K562 (cell line): Measurements from ENCODE around the gene PLCB4. TPM values are rescaled to one million over a fixed set of nuclear protein-coding genes. Genes with fewer than 3 reads are reported as not detected.

Experiments used
- ATAC-seq: fragments of 200-7000 bp; cut with Tn5 transposase; 3 replicates; pipeline ENCODE4 v1.9.1; 2020; ENCODE audit warnings: moderate library complexity
- BruUV-seq: library from RNA; stranded (reverse); fragments of 400-500 nt; replicated peaks from 2 replicates; lab custom pipeline; 2021; lab: Mats Ljungman, UMichigan
- CTCF ChIA-PET: fragments of 300-600 bp; formaldehyde crosslinking; extraction: SDS; loops from one replicate; lab custom pipeline; 2021; ENCODE audit warnings: low intra/inter-chr PET ratio; lab: Yijun Ruan, JAX
- POLR2A ChIA-PET: fragments of 300-600, 350-650 bp; sonication (Branson Sonifier 250); formaldehyde crosslinking; extraction: SDS; loops from one replicate; lab custom pipeline; 2021; ENCODE audit warnings: antibody characterized with exemption, inconsistent platforms; lab: Yijun Ruan, JAX
- DNase-seq, 4 experiments: peaks; one replicate each; pipeline versions ENCODE4 v3.0.0 to v3.0.0-alpha.2; 2011 to 2018; ENCODE audit warnings: low spot score in 3 of 4, mixed read lengths in 3 of 4; ENCODE audit errors: extremely low read depth in 1 of 4
- FAIRE-seq: peaks from 2 replicates; lab custom pipeline; 2011; peaks lifted over from hg19 to GRCh38; lab: Jason Lieb, UNC
- H2AFZ ChIP-seq: 2 replicates; pipeline ENCODE4 v1.6.0; 2011; ENCODE audit warnings: low read depth, low read length, control low read depth, inconsistent platforms
- H3K27ac ChIP-seq: fragments of 200-600 bp; 3 replicates; pipeline ENCODE4 v1.8.0; 2011; ENCODE audit warnings: low read depth, mild to moderate bottlenecking, control low read depth, inconsistent platforms, low read length, moderate library complexity, mixed read lengths; ENCODE audit errors: extremely low read depth
- H3K27me3 ChIP-seq, 2 experiments: fragments of 300-600 bp in 1 of 2; 2 replicates in 1 of 2; 3 replicates in 1 of 2; pipeline versions ENCODE4 v1.6.0 to v1.8.0; 2011; ENCODE audit warnings: inconsistent platforms in 2 of 2, low read length in 2 of 2, mild to moderate bottlenecking in 1 of 2, mixed read lengths in 1 of 2, moderate library complexity in 1 of 2; ENCODE audit not compliant: control insufficient read depth in 2 of 2, insufficient read depth in 2 of 2
- H3K36me3 ChIP-seq: fragments of 300-600 bp; 3 replicates; pipeline ENCODE4 v1.8.0; 2011; ENCODE audit warnings: mild to moderate bottlenecking, low read length, inconsistent platforms; ENCODE audit not compliant: control insufficient read depth, insufficient read depth
- H3K4me1 ChIP-seq, 2 experiments: fragments of 200-600 bp in 1 of 2; replicated peaks in 1 of 2; 2 replicates in 1 of 2; 3 replicates in 1 of 2; pipeline versions ENCODE4 v1.5.1 to v1.8.0; 2011; ENCODE audit warnings: inconsistent platforms in 2 of 2, low read length in 2 of 2, mild to moderate bottlenecking in 1 of 2, mixed read lengths in 1 of 2, moderate library complexity in 1 of 2; ENCODE audit not compliant: control insufficient read depth in 2 of 2, insufficient read depth in 2 of 2
- H3K4me2 ChIP-seq: 2 replicates; pipeline ENCODE4 v1.6.1; 2011; ENCODE audit warnings: low read length, control low read depth, inconsistent platforms, mixed read lengths; ENCODE audit not compliant: insufficient read depth
- H3K4me3 ChIP-seq: fragments of 200-600 bp; sonication (generic), shearing (Covaris generic); 2 replicates; pipeline ENCODE4 v1.5.1; 2016; ENCODE audit warnings: control low read depth, inconsistent platforms
- H3K79me2 ChIP-seq: fragments of 200-600 bp; 3 replicates; pipeline ENCODE4 v1.8.0; 2011; ENCODE audit warnings: low read length, inconsistent platforms; ENCODE audit not compliant: control insufficient read depth, insufficient read depth
- H3K9ac ChIP-seq, 2 experiments: 2 replicates each; pipeline versions ENCODE4 v1.6.0 to v1.6.1; 2011; ENCODE audit warnings: low read depth in 2 of 2, low read length in 2 of 2, control low read depth in 1 of 2, inconsistent platforms in 1 of 2, mild to moderate bottlenecking in 1 of 2, mixed read lengths in 1 of 2; ENCODE audit not compliant: insufficient read depth in 1 of 2
- H3K9me1 ChIP-seq: one replicate; pipeline ENCODE4 v1.6.0; 2011; ENCODE audit warnings: inconsistent platforms, mild to moderate bottlenecking, low read length, moderate library complexity; ENCODE audit not compliant: control insufficient read depth, insufficient read depth
- H3K9me3 ChIP-seq: replicated peaks from 2 replicates; pipeline ENCODE4 v1.5.1; 2011; ENCODE audit warnings: low read depth, low read length, inconsistent platforms; ENCODE audit not compliant: control insufficient read depth, insufficient read depth
- H4K20me1 ChIP-seq: replicated peaks from 2 replicates; pipeline ENCODE4 v1.6.1; 2011; ENCODE audit warnings: low read length, inconsistent platforms, mixed read lengths; ENCODE audit not compliant: control insufficient read depth, insufficient read depth
- CBX1 ChIP-seq: sonication (generic); IDR thresholded peaks from 2 replicates; pipeline ENCODE4 v1.6.1; 2016; ENCODE audit warnings: antibody characterized with exemption, low read depth, mild to moderate bottlenecking
- CHCHD3 ChIP-seq: fragments of 250-450 bp; sonication (Bioruptor Pico); IDR thresholded peaks from 2 replicates; pipeline ENCODE4 v2.1.2; 2022; ENCODE audit warnings: mild to moderate bottlenecking
- HNRNPK ChIP-seq: fragments of 200-400 bp; formaldehyde crosslinking; IDR thresholded peaks from one replicate; pipeline ENCODE4 v1.6.1; 2018; ENCODE audit warnings: mild to moderate bottlenecking, low read depth, low read length; ENCODE audit not compliant: poor library complexity, severe bottlenecking
- NCOA4 ChIP-seq: fragments of 450-650 bp; IDR thresholded peaks from 2 replicates; pipeline ENCODE4 v1.6.1; 2018; ENCODE audit warnings: mild to moderate bottlenecking; ENCODE audit not compliant: partially characterized antibody
- NFYB ChIP-seq: IDR thresholded peaks from 2 replicates; pipeline ENCODE4 v1.6.1; 2011; ENCODE audit warnings: mild to moderate bottlenecking, moderate library complexity; ENCODE audit not compliant: insufficient read length; ENCODE audit errors: extremely low read depth
- PKNOX1 ChIP-seq: fragments of 450-650 bp; IDR thresholded peaks from 2 replicates; pipeline ENCODE4 v1.6.1; 2016
- RAD51 ChIP-seq: fragments of 450-650 bp; IDR thresholded peaks from 2 replicates; pipeline ENCODE4 v1.7.1; 2016; ENCODE audit warnings: low read depth, mild to moderate bottlenecking, borderline replicate concordance
- USF2 ChIP-seq: sonication (generic); formaldehyde crosslinking; IDR thresholded peaks from 2 replicates; pipeline ENCODE4 v1.5.0; 2020; ENCODE audit warnings: missing genetic modification reagents
- ZNF133 ChIP-seq: fragments of 250-450 bp; sonication (Bioruptor Pico); IDR thresholded peaks from 2 replicates; pipeline ENCODE4 v1.4.0; 2020; ENCODE audit warnings: mild to moderate bottlenecking
- ZNF644 ChIP-seq: fragments of 200-800 bp; sonication (Bioruptor generic); IDR thresholded peaks from 2 replicates; pipeline ENCODE4 v1.6.1; 2016; ENCODE audit warnings: low read depth, missing genetic modification characterization, missing compliant biosample characterization
- WGBS: fragments of 100-300 bp; shearing (Covaris generic); methylation state at CpG from one replicate; pipeline ENCODE4 v1.1.6; 2016; ENCODE audit warnings: low coverage, mixed read lengths; ENCODE audit not compliant: insufficient coverage; ENCODE audit errors: missing lambda C conversion rate; 5-methylcytosine and 5-hydroxymethylcytosine counted together
- in situ Hi-C: fragments of 300-500 bp; cut with MboI; formaldehyde crosslinking; loops from 4 replicates; pipeline ENCODE4 v1.15.0; 2018; ENCODE audit warnings: inconsistent platforms, mixed read lengths
- intact Hi-C: fragments of 100-400 bp; cut with micrococcal nuclease; formaldehyde crosslinking; loops from 2 replicates; pipeline ENCODE4 v1.14.2; 2022
- polyA plus RNA-seq, 8 experiments: library from polyadenylated mRNA; depleted of rRNA in 4 of 8; stranded (reverse) in 5 of 8; unstranded in 3 of 8; fragments of >200 nt; fragmentation: Nextera tagmentation in 2 of 8; fragmentation: Illumina TruSeq in 1 of 8; extraction: Ambion mirVana in 2 of 8; extraction: Trizol in 1 of 8; gene quantifications; 2 replicates each; pipeline versions ENCODE4 v1.2.1 to v1.2.3, GENCODE V29; 2011 to 2014; ENCODE audit warnings: inconsistent platforms in 1 of 8, missing spikeins in 1 of 8
- total RNA-seq, 7 experiments: library from RNA; depleted of rRNA in 6 of 7; stranded (reverse); fragments of >200 nt in 6 of 7; fragmentation: Illumina TruSeq in 2 of 7; extraction: Trizol in 2 of 7; gene quantifications; 2 replicates each; pipeline versions ENCODE4 v1.2.1 to v1.2.3, GENCODE V29; 2011 to 2021; ENCODE audit warnings: low replicate concordance in 1 of 7
- TF ChIP-seq, protein P1 (sequence below): fragments of 250-450 bp; sonication (Bioruptor Pico); IDR thresholded peaks from 2 replicates; pipeline ENCODE4 v1.4.0; 2020; ENCODE audit warnings: mild to moderate bottlenecking, moderate library complexity, borderline replicate concordance

Gene PLCB4
- total and polyA plus RNA-seq, 9 of the 15 experiments (the other 6 are each of a cell fraction or from before 2014, with no cell fraction given), result 0.20 to 2.9 (median 0.52) TPM

GRCh38 chr20:9092113-9092512, 23.2 kb downstream of the PLCB4 start:
- no peak overlapping the region for H3K27ac ChIP-seq
- H3K4me2 ChIP-seq, result no peak overlapping the region
- H3K9ac ChIP-seq, result no peak overlapping the region
- no peak for TF ChIP-seq CHCHD3 (CRISPR knock-in tag)
- no peak for TF ChIP-seq NCOA4
- no peak for TF ChIP-seq PKNOX1
- TF ChIP-seq HNRNPK, result no peak
- no TSS peak for BruUV-seq
- no peak overlapping the region for H3K4me3 ChIP-seq
- no peaks in the 10 kb centered on the region for H3K79me2 ChIP-seq
- no peaks in the 10 kb centered on the region for H3K9me1 ChIP-seq
- no peak for FAIRE-seq
- WGBS, result 7% methylated on average over 3 of the region's 3 CpGs
- DNase-seq, result no peak
- H3K36me3 ChIP-seq, result no peaks in the 10 kb centered on the region
- H3K27me3 ChIP-seq, result no peaks in the 10 kb centered on the region
- in situ Hi-C loops, result no loop called here
- no peaks in the 10 kb centered on the region; a peak in 1 of 5 replicates for H3K4me1 ChIP-seq
- H3K9me3 ChIP-seq, result no peaks in the 10 kb centered on the region
- POLR2A ChIA-PET, result no interaction called here
- no peaks in the 10 kb centered on the region for H4K20me1 ChIP-seq
- 0 out of 2 replicates have a peak overlapping the region, but pooled peaks have one; percentile 16 for H2AFZ ChIP-seq
- no peak for ATAC-seq
- CTCF ChIA-PET, result no interaction called here
- intact Hi-C loops, result no loop called here

DNA sequence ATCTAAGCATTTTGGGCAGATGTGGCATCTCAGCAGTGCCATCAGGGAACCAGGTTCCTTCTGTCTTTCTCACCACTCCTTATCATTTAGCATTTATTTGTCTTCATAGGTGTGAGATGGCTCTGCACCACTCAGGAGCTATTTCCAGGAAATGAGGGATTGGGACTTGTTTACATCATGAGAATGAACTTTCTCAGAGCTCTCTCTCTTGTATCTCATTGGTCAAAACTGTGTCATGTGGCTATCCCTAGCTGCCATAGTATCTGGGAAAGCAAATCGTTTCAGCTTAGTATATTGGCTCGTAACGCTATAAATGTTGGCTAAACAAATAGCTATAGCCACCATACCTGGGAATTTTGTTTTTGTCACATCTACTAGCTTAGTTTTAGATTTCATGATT, 23.8 kb downstream of the PLCB4 start:
- DNase-seq (no peak), ATAC-seq (peak; percentile 39; the same call in 2 of the 3 replicates), FAIRE-seq (no peak)
- Histone ChIP-seq H3K27ac (no peak overlapping the region), H3K79me2 (no peaks in the 10 kb centered on the region), H3K9me3 (no peaks in the 10 kb centered on the region), H3K4me3 (no peak overlapping the region), H3K9ac (no peak overlapping the region), H3K36me3 (no peaks in the 10 kb centered on the region), H3K9me1 (no peaks in the 10 kb centered on the region), H2AFZ (no peak overlapping the region), H4K20me1 (no peaks in the 10 kb centered on the region), H3K4me1 (no peaks in the 10 kb centered on the region; a peak in 1 of 5 replicates), H3K4me2 (no peak overlapping the region), H3K27me3 (no peaks in the 10 kb centered on the region)
- no TSS peak for BruUV-seq
- in situ Hi-C loops, result no loop called here
- intact Hi-C loops, result no loop called here
- CTCF ChIA-PET, result no interaction called here
- POLR2A ChIA-PET, result no interaction called here
- TF ChIP-seq RAD51, result peak; percentile 43; the same call in 1 of the 2 replicates
- peak; percentile 66 for TF ChIP-seq USF2
- peak; percentile 13 for TF ChIP-seq NFYB
- TF ChIP-seq, protein P1, sequence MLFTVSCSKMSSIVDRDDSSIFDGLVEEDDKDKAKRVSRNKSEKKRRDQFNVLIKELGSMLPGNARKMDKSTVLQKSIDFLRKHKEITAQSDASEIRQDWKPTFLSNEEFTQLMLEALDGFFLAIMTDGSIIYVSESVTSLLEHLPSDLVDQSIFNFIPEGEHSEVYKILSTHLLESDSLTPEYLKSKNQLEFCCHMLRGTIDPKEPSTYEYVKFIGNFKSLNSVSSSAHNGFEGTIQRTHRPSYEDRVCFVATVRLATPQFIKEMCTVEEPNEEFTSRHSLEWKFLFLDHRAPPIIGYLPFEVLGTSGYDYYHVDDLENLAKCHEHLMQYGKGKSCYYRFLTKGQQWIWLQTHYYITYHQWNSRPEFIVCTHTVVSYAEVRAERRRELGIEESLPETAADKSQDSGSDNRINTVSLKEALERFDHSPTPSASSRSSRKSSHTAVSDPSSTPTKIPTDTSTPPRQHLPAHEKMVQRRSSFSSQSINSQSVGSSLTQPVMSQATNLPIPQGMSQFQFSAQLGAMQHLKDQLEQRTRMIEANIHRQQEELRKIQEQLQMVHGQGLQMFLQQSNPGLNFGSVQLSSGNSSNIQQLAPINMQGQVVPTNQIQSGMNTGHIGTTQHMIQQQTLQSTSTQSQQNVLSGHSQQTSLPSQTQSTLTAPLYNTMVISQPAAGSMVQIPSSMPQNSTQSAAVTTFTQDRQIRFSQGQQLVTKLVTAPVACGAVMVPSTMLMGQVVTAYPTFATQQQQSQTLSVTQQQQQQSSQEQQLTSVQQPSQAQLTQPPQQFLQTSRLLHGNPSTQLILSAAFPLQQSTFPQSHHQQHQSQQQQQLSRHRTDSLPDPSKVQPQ (CRISPR knock-in tag), result no peak
- no peak for TF ChIP-seq CBX1
- TF ChIP-seq ZNF133 (CRISPR knock-in tag), result no peak
- TF ChIP-seq ZNF644, result no peak
- WGBS, result 27% methylated on average over 3 of the region's 3 CpGs
